Osteocyte (in vitro differentiated cells): ENCODE results near the gene CLASP1. TPM values are rescaled to one million over a fixed set of nuclear protein-coding genes. Genes with fewer than 3 reads are reported as not detected.

Experiments
- DNase-seq: peaks from one replicate; pipeline ENCODE4 v3.0.0; 2021; ENCODE audit warnings: mixed read lengths; ENCODE audit not compliant: unreplicated experiment; ENCODE audit errors: extremely low spot score
- H3K27ac Mint-ChIP-seq: one replicate; pipeline ENCODE4 v1.8.0; 2021; ENCODE audit warnings: mild to moderate bottlenecking, mixed read lengths; ENCODE audit not compliant: unreplicated experiment
- H3K27me3 Mint-ChIP-seq: one replicate; pipeline ENCODE4 v1.8.0; 2021; ENCODE audit warnings: mixed read lengths; ENCODE audit not compliant: unreplicated experiment
- H3K36me3 Mint-ChIP-seq: one replicate; pipeline ENCODE4 v1.8.0; 2021; ENCODE audit warnings: mixed read lengths; ENCODE audit not compliant: unreplicated experiment
- H3K4me1 Mint-ChIP-seq: one replicate; pipeline ENCODE4 v1.8.0; 2021; ENCODE audit warnings: mixed read lengths; ENCODE audit not compliant: unreplicated experiment
- H3K4me3 Mint-ChIP-seq: one replicate; pipeline ENCODE4 v1.8.0; 2021; ENCODE audit warnings: mild to moderate bottlenecking, moderate library complexity, mixed read lengths; ENCODE audit not compliant: unreplicated experiment
- H3K9me3 Mint-ChIP-seq: one replicate; pipeline ENCODE4 v1.8.0; 2021; ENCODE audit warnings: mixed read lengths; ENCODE audit not compliant: unreplicated experiment
- total RNA-seq: library from RNA; stranded (reverse); gene quantifications from 2 replicates; pipeline ENCODE4 v1.2.1, GENCODE V29; 2021
- TF ChIP-seq, protein P1 (sequence below): fragments of 200-600 bp; sonication (generic); IDR thresholded peaks from 2 replicates; pipeline ENCODE4 v1.5.0; 2021; ENCODE audit warnings: antibody characterized with exemption, mild to moderate bottlenecking, moderate library complexity

CLASP1 gene
- total RNA-seq, 1 donor from 2014 or later = 59.9 TPM

DNA sequence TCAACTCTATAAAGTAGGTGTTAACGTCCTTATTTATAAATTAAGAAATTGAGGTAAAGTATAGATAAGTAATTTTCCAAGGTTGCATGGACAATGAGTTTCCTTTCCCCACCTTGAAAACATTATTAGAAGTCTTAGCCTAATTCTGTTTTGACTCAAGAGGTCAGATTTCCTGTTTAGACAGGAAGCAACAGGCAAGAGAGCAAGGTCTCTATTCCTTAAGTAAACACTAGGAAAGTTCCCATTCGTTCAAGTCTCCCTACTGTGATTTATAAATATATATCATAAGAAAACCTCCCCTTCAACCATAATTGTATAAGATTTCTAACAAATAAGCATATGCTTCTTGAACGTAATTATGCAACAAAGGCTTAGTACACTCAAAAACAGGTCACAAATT, 40.3 kb downstream of the CLASP1 start:
- no peak for DNase-seq
- peak overlapping the region; percentile 47 for H3K27ac Mint-ChIP-seq

DNA sequence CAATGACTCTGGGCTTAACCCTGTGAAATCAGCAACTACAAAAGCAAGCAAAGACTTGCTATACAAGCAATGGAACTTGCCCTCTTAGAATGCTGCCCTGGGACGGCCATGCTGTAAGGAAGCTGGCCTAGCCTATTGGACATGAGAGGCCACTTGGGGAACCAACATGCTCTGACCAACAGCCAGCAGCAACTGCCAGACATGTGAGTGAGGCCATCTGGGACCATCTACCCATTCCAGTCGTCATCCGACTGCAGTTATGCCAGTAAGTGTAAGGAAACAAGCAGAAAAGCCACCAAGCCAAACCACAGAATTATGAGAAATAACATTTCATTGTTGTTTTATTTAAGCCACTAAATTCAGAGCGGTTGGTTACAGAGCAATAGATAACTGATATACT, 40.9 kb downstream of the CLASP1 start:
- TF ChIP-seq, protein P1, sequence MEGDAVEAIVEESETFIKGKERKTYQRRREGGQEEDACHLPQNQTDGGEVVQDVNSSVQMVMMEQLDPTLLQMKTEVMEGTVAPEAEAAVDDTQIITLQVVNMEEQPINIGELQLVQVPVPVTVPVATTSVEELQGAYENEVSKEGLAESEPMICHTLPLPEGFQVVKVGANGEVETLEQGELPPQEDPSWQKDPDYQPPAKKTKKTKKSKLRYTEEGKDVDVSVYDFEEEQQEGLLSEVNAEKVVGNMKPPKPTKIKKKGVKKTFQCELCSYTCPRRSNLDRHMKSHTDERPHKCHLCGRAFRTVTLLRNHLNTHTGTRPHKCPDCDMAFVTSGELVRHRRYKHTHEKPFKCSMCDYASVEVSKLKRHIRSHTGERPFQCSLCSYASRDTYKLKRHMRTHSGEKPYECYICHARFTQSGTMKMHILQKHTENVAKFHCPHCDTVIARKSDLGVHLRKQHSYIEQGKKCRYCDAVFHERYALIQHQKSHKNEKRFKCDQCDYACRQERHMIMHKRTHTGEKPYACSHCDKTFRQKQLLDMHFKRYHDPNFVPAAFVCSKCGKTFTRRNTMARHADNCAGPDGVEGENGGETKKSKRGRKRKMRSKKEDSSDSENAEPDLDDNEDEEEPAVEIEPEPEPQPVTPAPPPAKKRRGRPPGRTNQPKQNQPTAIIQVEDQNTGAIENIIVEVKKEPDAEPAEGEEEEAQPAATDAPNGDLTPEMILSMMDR = no peak
- Mint-ChIP-seq H3K9me3 (no peaks in the 10 kb centered on the region), H3K4me1 (peaks cover 17% of the 10 kb centered on the region), H3K4me3 (no peak overlapping the region), H3K27me3 (no peaks in the 10 kb centered on the region), H3K36me3 (peaks cover 27% of the 10 kb centered on the region), H3K27ac (peak overlapping the region; percentile 20)
- no peak for DNase-seq

More for the DNA sequence above, 40.3 kb downstream of the CLASP1 start:
- no peak overlapping the region for H3K4me3 Mint-ChIP-seq
- peaks cover 26% of the 10 kb centered on the region for H3K36me3 Mint-ChIP-seq
- H3K4me1 Mint-ChIP-seq = peaks cover 17% of the 10 kb centered on the region
- H3K9me3 Mint-ChIP-seq = no peaks in the 10 kb centered on the region
- H3K27me3 Mint-ChIP-seq = no peaks in the 10 kb centered on the region
- TF ChIP-seq, protein P1 = no peak

DNA sequence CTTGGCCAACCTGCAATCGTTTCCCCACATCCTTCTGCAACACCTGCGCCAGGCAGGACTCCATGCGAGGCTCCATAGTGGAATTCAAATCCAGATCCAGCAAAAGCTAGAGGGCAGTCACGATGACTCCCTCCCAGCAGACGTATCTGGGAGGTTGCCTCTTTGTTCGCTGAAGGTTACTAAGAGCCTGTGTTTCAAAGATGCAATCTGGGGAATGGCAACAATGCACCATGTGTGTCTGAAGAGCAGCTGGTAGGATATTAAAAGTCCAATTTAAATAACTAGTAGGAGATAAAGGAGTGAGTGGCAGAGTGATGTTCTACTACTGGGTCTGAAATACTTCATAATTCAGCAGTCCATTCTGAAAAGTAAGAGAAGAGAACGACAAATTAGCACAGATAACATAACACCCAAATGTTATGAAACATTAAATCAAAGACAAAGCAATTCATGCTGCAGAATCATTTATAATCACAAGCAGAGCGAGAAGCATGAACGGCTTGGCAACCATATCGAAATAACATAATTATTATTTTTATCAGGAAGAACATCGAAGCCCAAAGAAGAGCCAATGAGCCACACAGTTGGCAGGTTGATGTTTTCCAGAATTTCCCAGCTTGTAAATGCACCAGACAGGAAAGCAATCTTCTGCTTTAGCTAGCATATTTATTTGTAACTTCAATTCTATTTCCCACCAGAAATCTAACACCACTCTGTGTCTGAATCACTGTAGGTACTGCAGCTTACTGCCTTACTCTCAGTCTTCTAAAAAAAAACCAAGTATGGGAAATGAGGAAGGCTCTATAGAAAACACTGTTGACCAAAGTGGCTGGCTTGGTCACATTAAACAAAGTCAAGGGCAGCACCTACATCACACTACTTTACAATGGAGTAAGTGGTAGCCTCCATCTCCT, 43.2 kb downstream of the CLASP1 start:
- DNase-seq = no peak
- H3K27ac Mint-ChIP-seq = no peak overlapping the region
- H3K27me3 Mint-ChIP-seq = no peaks in the 10 kb centered on the region
- no peak overlapping the region for H3K4me3 Mint-ChIP-seq
- TF ChIP-seq, protein P1 = no peak
- peaks cover 26% of the 10 kb centered on the region for H3K36me3 Mint-ChIP-seq
- H3K4me1 Mint-ChIP-seq = peaks cover 17% of the 10 kb centered on the region
- no peaks in the 10 kb centered on the region for H3K9me3 Mint-ChIP-seq

DNA sequence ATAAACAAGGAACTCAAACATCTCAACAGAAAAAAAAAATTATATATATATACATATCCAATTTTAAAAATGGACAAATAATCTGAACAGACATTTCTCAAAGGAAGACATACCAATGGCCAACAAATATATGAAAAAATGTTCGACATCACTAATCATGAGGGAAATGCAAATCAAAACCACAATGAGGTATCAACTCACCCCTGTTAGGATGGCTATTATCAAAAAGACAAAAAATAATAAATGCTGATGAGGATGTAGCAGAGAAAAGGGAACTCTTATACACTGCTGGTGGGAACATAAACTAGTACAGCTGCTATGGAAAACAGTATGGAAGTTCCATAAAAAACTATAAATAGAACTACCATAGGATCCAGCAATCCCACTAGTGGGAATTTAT, 46.1 kb downstream of the CLASP1 start:
- peaks cover 26% of the 10 kb centered on the region for H3K36me3 Mint-ChIP-seq

More for the DNA sequence above, 46.1 kb downstream of the CLASP1 start:
- Mint-ChIP-seq H3K27ac (no peak overlapping the region), H3K27me3 (no peaks in the 10 kb centered on the region), H3K9me3 (no peaks in the 10 kb centered on the region), H3K4me3 (no peak overlapping the region), H3K4me1 (peaks cover 3% of the 10 kb centered on the region)
- TF ChIP-seq, protein P1 = no peak
- DNase-seq = no peak
